HepG2 (cell line): ENCODE results near the gene RNF123.

Experiments used
- ATF7 ChIP-seq, 2 experiments: fragments of 450-650 bp in 1 of 2; sonication (generic) in 1 of 2; formaldehyde crosslinking in 1 of 2; IDR thresholded peaks; 2 replicates each; pipeline versions ENCODE4 v1.4.0 to v1.6.1; 2016 to 2020; ENCODE audit warnings: antibody characterized with exemption in 1 of 2, mild to moderate bottlenecking in 1 of 2, missing genetic modification reagents in 1 of 2
- E2F5 ChIP-seq: sonication (generic); formaldehyde crosslinking; conservative IDR thresholded peaks from 2 replicates; pipeline ENCODE4 v1.4.0; 2020; ENCODE audit warnings: missing genetic modification reagents
- HCFC1 ChIP-seq: fragments of 150-350 bp; IDR thresholded peaks from 2 replicates; pipeline ENCODE4 v1.6.1; 2014; ENCODE audit warnings: low read depth, low read length
- HNRNPK ChIP-seq: fragments of 200-400 bp; formaldehyde crosslinking; IDR thresholded peaks from 2 replicates; pipeline ENCODE4 v1.6.1; 2018; ENCODE audit warnings: low read length, low read depth, moderate library complexity, mild to moderate bottlenecking; ENCODE audit not compliant: poor library complexity, severe bottlenecking
- KLF9 ChIP-seq: IDR thresholded peaks from 2 replicates; pipeline ENCODE4 v1.6.1; 2016; ENCODE audit warnings: low read depth
- NFYB ChIP-seq: sonication (generic); formaldehyde crosslinking; IDR thresholded peaks from 2 replicates; pipeline ENCODE4 v1.4.0; 2020; ENCODE audit warnings: missing genetic modification reagents
- RELA ChIP-seq: sonication (generic); formaldehyde crosslinking; IDR thresholded peaks from 2 replicates; pipeline ENCODE4 v1.4.0; 2020; ENCODE audit warnings: missing genetic modification reagents
- ZBTB26 ChIP-seq: IDR thresholded peaks from 2 replicates; pipeline ENCODE4 v1.6.1; 2016; ENCODE audit warnings: missing compliant biosample characterization, missing genetic modification reagents, borderline replicate concordance
- ZC3H4 ChIP-seq: sonication (generic); formaldehyde crosslinking; IDR thresholded peaks from 2 replicates; pipeline ENCODE4 v1.4.0; 2020; ENCODE audit warnings: missing genetic modification reagents, borderline replicate concordance

DNA sequence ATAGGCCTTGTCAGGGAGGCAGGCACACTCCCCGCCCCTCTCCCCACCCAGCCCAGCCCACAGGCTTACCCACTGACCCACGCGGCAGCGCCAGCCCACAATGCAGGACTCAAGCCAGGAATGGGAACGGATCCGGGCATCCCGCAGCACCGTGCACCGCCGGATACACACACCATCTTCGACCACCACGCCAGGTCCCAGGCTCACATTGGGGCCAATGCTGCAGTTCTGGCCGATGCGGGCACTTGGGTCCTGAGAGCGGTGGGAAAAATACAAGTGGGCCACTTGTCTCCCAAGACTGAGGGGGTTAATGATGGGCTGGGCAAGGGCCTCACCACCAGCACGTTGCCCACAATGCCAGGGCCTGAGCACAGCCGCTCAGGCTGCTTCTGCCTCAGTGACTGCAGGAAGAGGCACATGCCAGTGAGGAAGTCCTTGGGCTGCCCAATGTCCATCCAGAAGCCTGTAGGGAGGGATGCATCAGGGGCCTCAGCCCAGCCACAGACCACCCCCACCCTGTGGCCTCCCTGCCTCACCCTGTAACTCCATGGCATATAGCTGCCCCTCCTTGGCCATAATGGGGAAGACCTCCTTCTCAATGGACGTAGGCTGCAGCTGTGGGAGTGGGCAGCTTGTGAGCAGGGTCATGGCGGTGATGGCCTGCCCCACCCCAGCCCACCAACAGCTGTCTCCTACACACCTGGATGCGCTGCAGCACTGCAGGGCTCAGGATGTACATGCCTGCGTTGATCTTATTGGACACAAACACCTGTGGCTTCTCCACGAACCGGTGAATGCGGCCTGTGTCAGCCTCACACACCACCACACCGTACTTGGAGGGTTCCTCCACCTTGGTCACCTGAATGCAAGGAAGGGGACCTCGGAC lies 32.8 kb downstream of the RNF123 start:
- no peak for TF ChIP-seq ZBTB26 (CRISPR knock-in tag)
- no peak for TF ChIP-seq ATF7 (IDR thresholded peaks at IDR 0.05)
- no peak for TF ChIP-seq ATF7 (CRISPR knock-in tag; IDR thresholded peaks at IDR 0.05)
- no peak for TF ChIP-seq KLF9
- TF ChIP-seq ZC3H4 (CRISPR knock-in tag), result no peak
- no peak for TF ChIP-seq NFYB (CRISPR knock-in tag)
- no peak for TF ChIP-seq RELA (CRISPR knock-in tag)
- no peak for TF ChIP-seq HNRNPK
- TF ChIP-seq E2F5 (CRISPR knock-in tag), result no peak
- no peak for TF ChIP-seq HCFC1
